HT1080 (cell line): ENCODE data around the gene SULF2. TPM values are rescaled to one million over a fixed set of nuclear protein-coding genes. Genes with fewer than 3 reads are reported as not detected.
A peak's percentile ranks its signal among the peaks of the same experiment; 100 is the strongest.

Experiments used
- DNase-seq: peaks from one replicate; pipeline ENCODE4 v3.0.0-alpha.2; 2015; ENCODE audit warnings: low read depth
- total RNA-seq: library from RNA; depleted of rRNA; stranded (reverse); fragments of >200 nt; shearing (Covaris generic); gene quantifications from 2 replicates; pipeline ENCODE4 v1.2.3, GENCODE V29; 2014

SULF2 gene
- total RNA-seq, 1 experiment from 2014 or later: 5.6 TPM

DNA sequence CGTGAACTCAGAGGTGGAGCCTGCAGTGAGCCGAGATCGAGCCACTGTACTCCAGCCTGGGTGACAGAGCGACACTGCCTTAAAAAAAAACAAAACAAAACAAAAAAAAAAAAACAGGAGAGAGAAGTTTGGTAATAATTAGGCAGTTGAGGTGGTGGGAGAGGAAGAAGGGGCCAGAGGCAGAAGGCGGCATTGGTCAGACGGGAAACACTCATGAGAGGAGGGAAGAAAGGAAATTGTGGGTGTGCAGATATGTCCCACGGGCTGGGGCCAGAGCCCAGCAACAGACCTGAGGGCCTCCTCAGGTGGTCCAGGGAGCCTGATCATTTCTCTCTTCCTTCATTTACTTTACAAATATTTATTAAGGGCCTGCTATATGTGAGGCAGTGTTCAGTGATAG, 20.0 kb downstream of the SULF2 start:
- no peak for DNase-seq

DNA sequence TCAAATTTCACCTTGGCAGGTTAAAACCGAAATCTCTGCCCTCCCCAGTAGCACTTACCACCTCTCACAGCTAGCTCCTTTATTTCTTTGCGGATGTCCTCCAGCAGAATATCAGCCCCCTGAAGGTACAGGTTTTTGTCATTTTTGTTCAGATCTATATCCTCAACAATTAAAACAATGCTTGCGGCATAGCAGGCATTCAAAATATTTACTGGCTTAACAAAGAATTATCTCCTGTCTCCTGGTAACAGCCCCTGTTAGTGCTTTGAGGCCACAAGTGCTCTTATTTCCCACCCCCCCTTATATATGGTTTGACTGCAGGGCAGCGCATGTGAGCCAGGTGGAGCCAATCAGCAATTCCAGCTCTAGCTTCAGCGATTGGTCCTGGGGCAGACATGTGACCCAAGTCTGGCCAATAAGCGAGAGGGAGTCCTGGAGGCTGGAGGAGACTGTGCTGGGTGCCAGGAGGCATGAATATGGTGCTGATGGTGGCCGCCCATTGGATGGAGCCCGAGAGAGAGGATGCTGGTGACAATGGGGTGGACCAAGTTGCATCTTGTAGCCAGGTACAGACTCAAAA, 21.0 kb downstream of the SULF2 start:
- DNase-seq: peak; percentile 26

DNA sequence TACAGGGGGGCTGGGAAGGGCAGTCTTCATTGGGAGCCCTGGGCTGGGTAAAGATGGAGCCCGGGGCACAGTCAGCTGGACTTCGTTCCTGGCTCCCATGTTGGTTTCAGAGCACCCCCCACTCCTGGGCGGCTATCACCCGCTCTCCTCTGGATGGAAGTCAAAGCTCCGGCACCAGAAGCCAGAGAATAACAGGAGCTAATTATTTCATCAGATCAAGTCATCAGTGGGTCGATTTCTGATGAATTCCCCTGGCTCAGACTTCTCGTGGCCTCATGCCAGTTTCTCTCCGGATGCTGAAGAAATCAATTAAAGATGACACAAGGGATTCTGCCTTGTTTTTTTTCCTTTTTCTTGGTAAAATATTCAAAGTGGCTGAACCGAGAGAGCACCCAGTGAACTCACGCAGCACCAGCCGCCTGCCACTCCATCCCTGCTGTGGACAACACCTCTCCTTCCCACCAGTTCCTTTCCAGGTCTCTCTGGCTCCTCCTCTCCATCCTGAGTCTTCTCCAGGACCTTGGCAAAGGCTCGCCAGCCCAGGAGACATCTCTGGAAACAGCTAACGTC, 22.5 kb downstream of the SULF2 start:
- DNase-seq: no peak

DNA sequence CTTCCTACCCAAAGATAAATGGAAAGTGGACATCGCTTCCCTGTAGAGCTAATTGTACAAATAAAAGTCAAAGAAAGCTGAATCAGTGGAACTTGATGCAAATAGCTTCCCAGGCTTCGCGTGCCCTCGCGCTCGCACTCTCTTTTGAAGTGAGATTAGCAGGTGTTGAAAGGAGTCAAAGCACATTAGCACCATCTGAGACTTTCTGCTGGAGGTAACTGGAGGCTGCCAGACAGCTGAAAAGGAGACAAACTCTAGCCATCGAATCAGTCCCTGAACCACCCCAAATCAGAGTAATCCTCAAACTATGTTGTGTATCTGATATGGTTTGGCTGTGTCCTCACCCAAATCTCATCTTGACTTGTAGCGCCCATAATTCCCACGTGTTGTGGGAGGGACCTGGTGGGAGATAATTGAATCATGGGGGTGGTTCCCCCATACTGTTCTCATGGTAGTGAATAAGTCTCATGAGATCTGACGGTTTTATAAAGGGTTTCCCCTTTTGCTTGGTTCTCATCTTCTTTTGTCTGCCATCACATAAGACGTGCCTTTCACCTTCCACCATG, 23.7 kb downstream of the SULF2 start:
- DNase-seq: no peak

DNA sequence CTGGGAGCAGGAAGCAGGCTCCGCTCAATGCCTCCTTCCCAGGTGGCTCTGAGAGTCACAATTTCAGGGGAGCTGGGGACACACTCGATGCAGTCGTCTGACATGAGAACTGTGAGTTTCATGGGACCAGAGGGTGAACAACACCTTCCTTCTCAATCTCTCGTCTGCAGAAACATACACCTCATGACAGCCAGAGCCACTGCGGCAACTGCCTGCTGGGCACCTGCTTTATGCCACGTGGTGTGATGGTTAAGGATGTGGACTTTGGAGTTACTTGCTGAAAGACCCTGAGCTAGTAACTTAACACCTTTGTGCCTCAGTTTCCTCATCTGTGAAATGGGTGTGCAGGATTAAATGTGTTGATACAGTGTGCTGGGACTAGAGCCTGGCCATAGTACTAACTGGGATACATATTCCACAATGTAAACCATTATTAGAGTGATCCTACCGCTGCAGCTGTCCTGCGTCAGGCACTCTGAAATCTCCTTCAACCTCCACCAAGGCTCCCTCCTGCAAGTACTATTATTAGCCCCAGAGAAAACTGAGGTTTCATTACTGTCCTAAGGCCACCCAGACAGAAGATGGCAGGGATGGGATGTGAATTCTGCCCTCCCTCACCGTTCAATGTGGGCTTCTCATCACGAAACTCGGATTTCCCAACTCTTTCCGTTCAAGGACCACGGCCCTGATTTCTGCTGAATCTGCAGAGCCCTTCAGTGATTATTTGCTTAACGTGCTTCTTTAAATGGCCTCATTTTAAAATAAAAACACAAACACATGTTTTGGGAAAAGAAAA, 24.4 kb downstream of the SULF2 start:
- DNase-seq: no peak

GRCh38 chr20:47758517-47759450, 26.5 kb downstream of the SULF2 start:
- no peak for DNase-seq

DNA sequence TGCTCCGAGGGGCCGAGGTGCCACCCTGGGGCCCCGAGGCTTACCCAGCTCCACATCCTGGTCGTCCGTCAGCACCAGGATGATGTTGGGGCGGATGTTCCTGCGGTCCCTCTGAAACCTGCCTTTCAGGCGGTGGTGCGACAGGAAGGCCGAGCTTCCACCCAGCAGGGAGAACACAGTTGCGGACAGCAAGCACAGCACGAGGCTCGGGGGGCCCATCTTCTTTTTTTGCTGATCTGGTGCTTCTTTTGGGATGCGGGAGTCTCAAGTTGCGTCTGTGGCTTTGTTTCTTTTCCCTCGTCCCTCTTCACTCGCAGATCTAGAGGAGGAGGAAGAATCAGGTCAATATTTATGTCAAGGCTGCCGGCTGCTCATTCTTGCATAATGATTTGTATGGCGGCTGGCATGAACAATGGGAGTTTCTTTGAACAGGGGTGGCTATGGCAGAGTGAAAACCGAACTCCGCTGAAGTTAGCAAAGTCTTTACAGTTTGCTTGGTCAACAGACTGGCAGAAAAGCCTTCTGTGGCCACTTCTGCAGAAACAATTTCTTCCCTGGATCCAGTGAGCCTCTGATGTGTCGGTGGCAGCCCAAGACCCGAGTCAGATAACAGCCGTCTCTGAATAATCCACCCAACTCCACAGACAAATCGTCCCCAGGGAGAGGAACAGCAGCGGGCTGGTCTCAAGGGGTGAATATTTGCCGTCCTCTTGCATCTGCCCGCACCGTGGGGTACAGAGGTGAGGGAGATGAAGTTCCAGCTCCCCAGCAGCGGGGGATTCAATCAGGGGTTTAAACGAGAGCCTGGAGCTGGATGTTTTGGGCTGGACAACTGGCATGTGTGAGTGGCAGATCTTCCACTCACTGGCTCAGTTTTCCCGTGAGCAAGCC, 27.9 kb downstream of the SULF2 start:
- no peak for DNase-seq

DNA sequence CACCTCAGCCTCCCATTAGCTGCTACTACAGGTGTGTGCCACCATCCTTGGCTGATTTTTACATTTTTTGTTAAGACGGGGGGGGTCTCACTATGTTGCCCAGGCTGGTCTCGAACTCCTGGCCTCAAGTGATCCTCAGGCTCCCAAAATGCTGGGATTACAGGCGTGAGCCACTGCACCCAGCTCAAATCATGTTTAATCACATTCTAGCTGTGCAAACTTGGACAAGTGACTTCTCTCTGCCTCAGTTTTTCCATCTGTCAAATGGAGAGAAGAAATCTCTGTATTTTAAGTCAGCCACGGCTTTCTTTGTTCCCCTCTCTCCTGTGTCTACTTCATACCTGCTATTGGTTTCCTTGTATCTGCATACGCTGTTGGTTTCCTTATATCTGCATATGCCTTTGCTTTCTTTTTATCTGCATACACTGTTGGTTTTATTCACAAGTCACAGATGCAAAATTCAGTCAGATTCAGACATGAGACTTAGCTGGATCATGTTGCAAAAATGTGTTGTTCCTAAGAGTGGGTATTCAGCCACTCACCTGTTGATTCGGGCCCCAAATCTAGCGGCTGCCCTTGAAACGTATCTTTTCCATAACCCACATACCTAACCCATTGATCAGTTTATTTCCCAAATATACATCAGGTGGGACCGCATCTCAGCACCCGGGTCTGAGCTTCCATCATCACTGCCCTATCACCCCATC, 30.2 kb downstream of the SULF2 start:
- no peak for DNase-seq

GRCh38 chr20:47754388-47754715, 30.9 kb downstream of the SULF2 start:
- DNase-seq: no peak

GRCh38 chr20:47753576-47754387, 31.5 kb downstream of the SULF2 start:
- DNase-seq: no peak

- DNase-seq: no peak
Measured at GRCh38 chr20:47751449-47751848, 33.8 kb downstream of the SULF2 start.

DNA sequence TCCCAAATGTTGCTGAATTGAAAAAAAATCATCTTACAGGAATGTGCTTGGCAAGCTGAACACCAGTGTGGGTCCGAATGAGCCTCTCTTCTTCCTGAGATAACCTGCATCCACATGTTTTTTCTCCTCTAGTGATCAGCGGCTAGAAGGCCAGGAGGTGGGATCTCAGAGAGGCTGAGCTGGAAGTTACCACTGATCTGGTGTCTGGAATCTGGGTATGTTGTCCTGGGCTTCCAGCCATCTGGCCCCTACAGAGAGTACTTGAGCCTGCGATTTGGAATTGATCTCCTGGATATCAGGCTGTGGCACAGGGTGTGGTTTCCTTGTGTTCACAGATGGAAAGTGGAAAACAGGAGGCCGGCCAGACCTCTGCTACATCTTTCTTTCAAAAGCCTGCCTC, 35.9 kb downstream of the SULF2 start:
- DNase-seq: no peak

- no peak for DNase-seq
Measured at GRCh38 chr20:47748823-47749222, 36.5 kb downstream of the SULF2 start.

DNA sequence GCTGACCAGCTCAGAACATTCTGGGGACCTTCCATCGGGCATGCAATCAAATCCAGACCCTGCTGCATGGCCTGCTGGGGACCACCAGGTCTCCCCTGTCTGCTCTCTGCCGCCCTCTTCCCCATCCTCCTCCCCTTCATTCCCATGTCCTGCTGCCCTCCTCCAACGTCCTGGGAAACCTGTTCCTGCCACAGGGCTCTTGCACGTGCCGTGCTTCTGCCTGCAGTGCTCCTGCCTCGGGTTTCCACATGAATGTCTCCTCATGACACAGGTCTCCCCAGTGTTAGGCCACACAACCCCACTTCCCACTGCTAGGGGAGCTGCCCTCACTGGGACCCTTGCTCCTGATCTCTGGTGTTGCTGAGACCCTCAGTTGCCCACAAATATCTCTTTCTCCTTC, 37.2 kb downstream of the SULF2 start:
- no peak for DNase-seq

DNA sequence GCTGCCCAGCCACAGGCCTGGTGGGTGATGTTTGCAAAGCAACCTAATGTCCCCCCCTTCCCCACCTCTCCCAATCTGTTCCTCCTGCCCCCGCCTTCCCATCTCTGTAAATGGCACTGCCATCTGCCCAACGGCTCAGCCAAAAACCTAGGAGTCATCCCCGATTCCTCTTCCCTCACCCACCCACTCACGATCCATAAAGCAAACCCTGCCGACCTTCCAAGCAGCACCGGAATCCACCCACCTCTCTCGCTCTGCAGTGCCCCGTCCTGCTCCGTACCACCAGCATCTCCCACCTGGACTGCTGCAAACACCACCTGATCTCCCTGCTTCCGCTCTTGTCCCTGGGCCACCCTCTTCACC, 37.6 kb downstream of the SULF2 start:
- DNase-seq: no peak

GRCh38 chr20:47744803-47745202, 40.5 kb downstream of the SULF2 start:
- no peak for DNase-seq

DNA sequence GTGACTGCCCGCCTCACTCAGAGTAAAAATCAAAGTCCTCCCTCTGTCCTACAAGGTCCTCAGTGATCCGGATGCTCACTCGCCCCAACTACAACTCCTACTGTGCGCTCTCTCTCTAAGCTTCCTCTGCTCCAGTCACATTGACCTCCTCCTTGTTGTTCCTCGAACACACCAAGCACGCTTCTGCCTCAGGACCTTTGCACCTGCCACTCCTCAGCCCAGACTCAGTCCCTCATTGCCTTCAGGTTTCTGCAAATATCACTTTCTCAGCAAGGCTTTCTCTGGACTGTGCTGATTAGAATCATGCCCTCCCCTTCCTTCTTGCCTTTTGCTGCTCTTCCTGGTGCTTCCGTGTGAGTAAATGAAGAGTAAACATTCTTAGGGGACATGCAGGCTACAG, 41.6 kb downstream of the SULF2 start:
- no peak for DNase-seq

- DNase-seq: no peak
Measured at GRCh38 chr20:47741669-47742608, 43.3 kb downstream of the SULF2 start.
